ENCODE results near the gene PSMC3. TPM values are rescaled to one million over a fixed set of nuclear protein-coding genes. Genes with fewer than 3 reads are reported as not detected.
A peak's percentile ranks its signal among the peaks of the same experiment; 100 is the strongest.

The PSMC3 gene
- total and polyA plus RNA-seq, 4 donors, result 61.6 to 192 (median 141) TPM

GRCh38 chr11:47425611-47426010, 628 bp downstream of the PSMC3 start:
- peak overlapping the region; percentile 99 for H3K4me3 ChIP-seq
- peak overlapping the region; percentile 86 to 87 for H3K27ac ChIP-seq (ENCODE audit: low read depth in 1 of 2, low read length in 1 of 2)
- H3K9ac ChIP-seq (ENCODE audit: insufficient read depth in 1 of 2, low read length in 2 of 2), result peak overlapping the region; percentile 80 to 85
- no peaks in the 10 kb centered on the region for H3K27me3 ChIP-seq (ENCODE audit: control insufficient read depth in 3 of 3, insufficient read depth in 3 of 3, low read length in 2 of 3)
- no peak for ATAC-seq (ENCODE audit: insufficient read depth, low FRiP score)
- H3K9me3 ChIP-seq (ENCODE audit: control insufficient read depth in 4 of 4, insufficient read depth in 3 of 4, low read length in 3 of 4), result no peaks in the 10 kb centered on the region
- 1% methylated on average over 14 of the region's 14 CpGs for WGBS, 2 donors
- peaks cover 4 to 10% (median 6%) of the 10 kb centered on the region in 5 donors for H3K4me1 ChIP-seq (ENCODE audit: control insufficient read depth in 5 of 5, insufficient read depth in 5 of 5, low read length in 5 of 5)
- TF ChIP-seq, protein P1, sequence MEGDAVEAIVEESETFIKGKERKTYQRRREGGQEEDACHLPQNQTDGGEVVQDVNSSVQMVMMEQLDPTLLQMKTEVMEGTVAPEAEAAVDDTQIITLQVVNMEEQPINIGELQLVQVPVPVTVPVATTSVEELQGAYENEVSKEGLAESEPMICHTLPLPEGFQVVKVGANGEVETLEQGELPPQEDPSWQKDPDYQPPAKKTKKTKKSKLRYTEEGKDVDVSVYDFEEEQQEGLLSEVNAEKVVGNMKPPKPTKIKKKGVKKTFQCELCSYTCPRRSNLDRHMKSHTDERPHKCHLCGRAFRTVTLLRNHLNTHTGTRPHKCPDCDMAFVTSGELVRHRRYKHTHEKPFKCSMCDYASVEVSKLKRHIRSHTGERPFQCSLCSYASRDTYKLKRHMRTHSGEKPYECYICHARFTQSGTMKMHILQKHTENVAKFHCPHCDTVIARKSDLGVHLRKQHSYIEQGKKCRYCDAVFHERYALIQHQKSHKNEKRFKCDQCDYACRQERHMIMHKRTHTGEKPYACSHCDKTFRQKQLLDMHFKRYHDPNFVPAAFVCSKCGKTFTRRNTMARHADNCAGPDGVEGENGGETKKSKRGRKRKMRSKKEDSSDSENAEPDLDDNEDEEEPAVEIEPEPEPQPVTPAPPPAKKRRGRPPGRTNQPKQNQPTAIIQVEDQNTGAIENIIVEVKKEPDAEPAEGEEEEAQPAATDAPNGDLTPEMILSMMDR (IDR thresholded peaks at IDR 0.05; ENCODE audit: control extremely low read depth, extremely low read depth), result no peak
- no peak for DNase-seq
- H3K36me3 ChIP-seq (ENCODE audit: control insufficient read depth in 4 of 4, insufficient read depth in 4 of 4, low read length in 4 of 4), result peaks cover 11 to 28% (median 22%) of the 10 kb centered on the region in 4 donors

GRCh38 chr11:47418454-47419259, 7.6 kb downstream of the PSMC3 start:
- no peaks in the 10 kb centered on the region for H3K27me3 ChIP-seq (ENCODE audit: control insufficient read depth in 3 of 3, insufficient read depth in 3 of 3, low read length in 2 of 3)
- no peak overlapping the region for H3K4me3 ChIP-seq
- H3K4me1 ChIP-seq (ENCODE audit: control insufficient read depth in 5 of 5, insufficient read depth in 5 of 5, low read length in 5 of 5), result peaks cover 0 to 17% (median 11%) of the 10 kb centered on the region in 5 donors
- H3K36me3 ChIP-seq (ENCODE audit: control insufficient read depth in 4 of 4, insufficient read depth in 4 of 4, low read length in 4 of 4), result peaks cover 14 to 64% (median 38%) of the 10 kb centered on the region in 4 donors
- H3K9ac ChIP-seq (ENCODE audit: insufficient read depth in 1 of 2, low read length in 2 of 2), result no peak overlapping the region
- 88 to 90% methylated on average over 23 of the region's 23 CpGs for WGBS, 2 donors
- no peak overlapping the region for H3K27ac ChIP-seq (ENCODE audit: low read depth in 1 of 2, low read length in 1 of 2)
- DNase-seq (no peak), ATAC-seq (ENCODE audit: insufficient read depth, low FRiP score) (no peak)
- peaks cover 0 to 2% (median 0%) of the 10 kb centered on the region in 4 donors for H3K9me3 ChIP-seq (ENCODE audit: control insufficient read depth in 4 of 4, insufficient read depth in 3 of 4, low read length in 3 of 4)
- TF ChIP-seq, protein P1 (IDR thresholded peaks at IDR 0.05; ENCODE audit: control extremely low read depth, extremely low read depth), result no peak

DNA sequence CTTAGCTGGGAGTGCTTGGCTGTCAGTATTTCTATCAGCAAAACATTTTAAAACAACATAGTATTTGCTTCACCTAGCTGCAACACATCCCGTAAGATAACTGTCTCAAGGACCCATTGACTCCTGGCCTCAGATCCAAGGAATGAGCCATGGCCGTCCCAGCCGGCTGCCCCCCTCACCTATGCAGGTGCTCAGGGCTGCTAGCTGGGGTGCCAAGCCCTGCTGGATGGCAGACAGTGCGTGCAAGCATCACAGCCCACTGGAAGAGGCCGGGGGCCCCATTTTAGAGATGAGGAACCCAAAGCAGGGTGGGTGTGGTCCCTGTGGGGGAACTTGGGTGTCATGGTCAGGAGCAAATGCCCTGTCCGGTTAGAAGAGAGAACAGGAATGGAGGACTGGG, 8.5 kb downstream of the PSMC3 start:
- Histone ChIP-seq H3K27ac (ENCODE audit: low read depth in 1 of 2, low read length in 1 of 2) (peak overlapping the region in 1 of 2 donors; percentile 10), H3K4me3 (no peak overlapping the region), H3K27me3 (ENCODE audit: control insufficient read depth in 3 of 3, insufficient read depth in 3 of 3, low read length in 2 of 3) (no peaks in the 10 kb centered on the region), H3K9ac (ENCODE audit: insufficient read depth in 1 of 2, low read length in 2 of 2) (no peak overlapping the region), H3K4me1 (ENCODE audit: control insufficient read depth in 5 of 5, insufficient read depth in 5 of 5, low read length in 5 of 5) (peaks cover 0 to 18% (median 11%) of the 10 kb centered on the region in 5 donors), H3K9me3 (ENCODE audit: control insufficient read depth in 4 of 4, insufficient read depth in 3 of 4, low read length in 3 of 4) (peaks cover 0 to 2% (median 0%) of the 10 kb centered on the region in 4 donors), H3K36me3 (ENCODE audit: control insufficient read depth in 4 of 4, insufficient read depth in 4 of 4, low read length in 4 of 4) (peaks cover 13 to 63% (median 33%) of the 10 kb centered on the region in 4 donors)
- 84 to 87% methylated on average over 6 of the region's 6 CpGs for WGBS, 2 donors
- DNase-seq (no peak), ATAC-seq (ENCODE audit: insufficient read depth, low FRiP score) (no peak)
- TF ChIP-seq, protein P1 (IDR thresholded peaks at IDR 0.05; ENCODE audit: control extremely low read depth, extremely low read depth), result no peak
